HepG2 (cell line): Measurements from ENCODE around the gene MBD3L2. TPM values are rescaled to one million over a fixed set of nuclear protein-coding genes. Genes with fewer than 3 reads are reported as not detected.
"Not testable (repeated sequence)": the region's sequence is repeated elsewhere in the genome, so short reads cannot be mapped to it uniquely, and the experiment has no call there.

Experiments
- ATAC-seq: fragments of 200-7000 bp; cut with Tn5 transposase; 3 replicates; pipeline ENCODE4 v1.9.1; 2020; ENCODE audit warnings: mild to moderate bottlenecking, moderate library complexity
- BruUV-seq: library from RNA; stranded (reverse); fragments of 400-500 nt; replicated peaks from 2 replicates; lab custom pipeline; 2021; lab: Mats Ljungman, UMichigan
- CTCF ChIA-PET: fragments of 300-600 bp; formaldehyde crosslinking; extraction: SDS; loops from one replicate; lab custom pipeline; 2021; ENCODE audit warnings: low total read pairs, inconsistent platforms, low intra/inter-chr PET ratio; lab: Yijun Ruan, JAX
- POLR2A ChIA-PET: fragments of 350-600 bp; sonication (Branson Sonifier 250); formaldehyde crosslinking; loops from one replicate; lab custom pipeline; 2020; ENCODE audit warnings: antibody characterized with exemption, inconsistent platforms; lab: Yijun Ruan, JAX
- DNase-seq: peaks from one replicate; pipeline ENCODE4 v3.0.0-alpha.2; 2015; ENCODE audit warnings: low spot score
- FAIRE-seq: peaks from 3 replicates; lab custom pipeline; 2011; peaks lifted over from hg19 to GRCh38; lab: Jason Lieb, UNC
- H2AFZ ChIP-seq: one replicate; pipeline ENCODE4 v1.6.1; 2011; ENCODE audit warnings: low read length, inconsistent platforms
- H3K27ac ChIP-seq: fragments of 300-600 bp; 3 replicates; pipeline ENCODE4 v1.8.0; 2011; ENCODE audit warnings: mixed run types, mild to moderate bottlenecking, mixed read lengths, low read length, inconsistent platforms; ENCODE audit not compliant: insufficient read depth; ENCODE audit errors: extremely low read length
- H3K27me3 ChIP-seq, 2 experiments: fragments of 200-600 bp in 1 of 2; 2 replicates in 1 of 2; 3 replicates in 1 of 2; pipeline versions ENCODE4 v1.6.0 to v1.8.0; 2011; ENCODE audit warnings: low read length in 2 of 2, mild to moderate bottlenecking in 2 of 2, moderate library complexity in 2 of 2, inconsistent platforms in 1 of 2; ENCODE audit not compliant: insufficient read depth in 2 of 2, control insufficient read depth in 1 of 2
- H3K36me3 ChIP-seq, 2 experiments: fragments of 200-600 bp in 1 of 2; replicated peaks in 1 of 2; 2 replicates in 1 of 2; 3 replicates in 1 of 2; pipeline versions ENCODE4 v1.5.1 to v1.8.0; 2011; ENCODE audit warnings: low read length in 2 of 2, inconsistent platforms in 1 of 2; ENCODE audit not compliant: insufficient read depth in 2 of 2, control insufficient read depth in 1 of 2
- H3K4me1 ChIP-seq: 2 replicates; pipeline ENCODE4 v1.5.1; 2012; ENCODE audit warnings: low read length, inconsistent platforms; ENCODE audit not compliant: insufficient read depth
- H3K4me2 ChIP-seq: 2 replicates; pipeline ENCODE4 v1.6.0; 2011; ENCODE audit warnings: low read depth, low read length, inconsistent platforms
- H3K4me3 ChIP-seq, 3 experiments: fragments of 200-600 bp in 1 of 3; sonication (generic), shearing (Covaris generic) in 1 of 3; replicated peaks in 1 of 3; 2 replicates each; pipeline ENCODE4 v1.5.1; 2011 to 2016; ENCODE audit warnings: low read length in 3 of 3, inconsistent platforms in 2 of 3, low read depth in 2 of 3, mild to moderate bottlenecking in 2 of 3, control low read depth in 1 of 3, mixed read lengths in 1 of 3; ENCODE audit not compliant: insufficient read depth in 1 of 3
- H3K79me2 ChIP-seq: one replicate; pipeline ENCODE4 v1.6.1; 2011; ENCODE audit warnings: low read length, inconsistent platforms; ENCODE audit not compliant: insufficient read depth
- H3K9ac ChIP-seq: 2 replicates; pipeline ENCODE4 v1.6.0; 2011; ENCODE audit warnings: mild to moderate bottlenecking, low read depth, low read length, inconsistent platforms; ENCODE audit not compliant: insufficient read depth
- H3K9me3 ChIP-seq: 2 replicates; pipeline ENCODE4 v1.5.1; 2012; ENCODE audit warnings: mild to moderate bottlenecking, low read length
- H4K20me1 ChIP-seq: 2 replicates; pipeline ENCODE4 v1.6.0; 2011; ENCODE audit warnings: inconsistent platforms, mild to moderate bottlenecking, low read length, moderate library complexity; ENCODE audit not compliant: insufficient read depth
- MAFK ChIP-seq, 2 experiments: IDR thresholded peaks in 1 of 2; conservative IDR thresholded peaks in 1 of 2; 2 replicates each; pipeline ENCODE4 v1.6.1; 2011; ENCODE audit warnings: improper control_type of control experiment in 2 of 2, low read length in 2 of 2
- WGBS: methylation state at CpG from one replicate; pipeline ENCODE4 v1.1.6; 2017; ENCODE audit warnings: low lambda C conversion rate; 5-methylcytosine and 5-hydroxymethylcytosine counted together
- in situ Hi-C: cut with HindIII; loops from 2 replicates; pipeline ENCODE4 v1.10.0; 2017; ENCODE audit warnings: low pct_unique_long_range_greater_than_20kb; ENCODE audit not compliant: extremely low pct_ligation_motif_present
- intact Hi-C: fragments of 100-400 bp; cut with micrococcal nuclease; formaldehyde crosslinking; loops from one replicate; pipeline ENCODE4 v1.10.0; 2022; ENCODE audit not compliant: unreplicated experiment
- polyA plus RNA-seq, 8 experiments: library from polyadenylated mRNA; depleted of rRNA in 3 of 8; stranded (reverse) in 7 of 8; unstranded in 1 of 8; fragments of >200 nt; fragmentation: Illumina TruSeq in 4 of 8; extraction: Trizol in 4 of 8; gene quantifications; 2 replicates each; pipeline versions ENCODE4 v1.2.1 to v1.2.3, GENCODE V29; 2011 to 2016; ENCODE audit warnings: low read depth in 4 of 8, missing spikeins in 1 of 8, mixed read lengths in 1 of 8; ENCODE audit not compliant: insufficient read depth in 1 of 8
- total RNA-seq, 5 experiments: library from RNA; depleted of rRNA; stranded (reverse); fragments of >200 nt; fragmentation: Illumina TruSeq; extraction: Trizol; gene quantifications; 2 replicates each; pipeline ENCODE4 v1.2.3, GENCODE V29; 2016; ENCODE audit warnings: low read depth in 1 of 5

Gene MBD3L2
- total and polyA plus RNA-seq, 2 of the 13 experiments (the other 11 are each of a cell fraction or from before 2014, with no cell fraction given) = not detected

- H3K9ac ChIP-seq, H3K27me3 ChIP-seq, H4K20me1 ChIP-seq, intact Hi-C loops, in situ Hi-C loops, H3K4me3 ChIP-seq, BruUV-seq, H3K4me2 ChIP-seq, ATAC-seq, DNase-seq, H3K9me3 ChIP-seq, CTCF ChIA-PET, FAIRE-seq, H3K36me3 ChIP-seq, H3K79me2 ChIP-seq, H3K27ac ChIP-seq, H3K4me1 ChIP-seq, POLR2A ChIA-PET, H2AFZ ChIP-seq: not testable (repeated sequence)
- WGBS = 76% methylated on average over 14 of the region's 14 CpGs
Measured at GRCh38 chr19:7054635-7055368, 5.7 kb downstream of the MBD3L2 start.

- ATAC-seq, in situ Hi-C loops, CTCF ChIA-PET: not testable (repeated sequence)
Measured at GRCh38 chr19:7055679-7056078, 6.6 kb downstream of the MBD3L2 start.

GRCh38 chr19:7056371-7056770 is 7.2 kb downstream of the MBD3L2 start:
- WGBS = 77% methylated on average over 7 of the region's 16 CpGs
- H2AFZ ChIP-seq, H3K9ac ChIP-seq, H3K36me3 ChIP-seq, in situ Hi-C loops, H3K4me3 ChIP-seq, intact Hi-C loops, H3K27ac ChIP-seq, BruUV-seq, POLR2A ChIA-PET, H3K4me1 ChIP-seq, DNase-seq, H3K4me2 ChIP-seq, H3K79me2 ChIP-seq, CTCF ChIA-PET, ATAC-seq, H4K20me1 ChIP-seq, FAIRE-seq, H3K9me3 ChIP-seq, H3K27me3 ChIP-seq: not testable (repeated sequence)

More at GRCh38 chr19:7055679-7056078, 6.6 kb downstream of the MBD3L2 start:
- H3K4me3 ChIP-seq, H4K20me1 ChIP-seq, H3K9ac ChIP-seq, H3K27me3 ChIP-seq, H3K27ac ChIP-seq, H3K4me1 ChIP-seq, H3K79me2 ChIP-seq, H3K9me3 ChIP-seq, FAIRE-seq, intact Hi-C loops, DNase-seq, H2AFZ ChIP-seq, H3K4me2 ChIP-seq, BruUV-seq, POLR2A ChIA-PET, H3K36me3 ChIP-seq: not testable (repeated sequence)
- WGBS = 68% methylated on average over 12 of the region's 14 CpGs
- peak in 1 of 2 experiments; percentile 51; a peak in 2 of 4 replicates for TF ChIP-seq MAFK (conservative IDR thresholded peaks at IDR 0.05 in 1 of 2, IDR thresholded peaks at IDR 0.05 in 1 of 2; ENCODE audit: low read length in 2 of 2)

GRCh38 chr19:7058576-7058975 is 9.5 kb downstream of the MBD3L2 start, which contains the start of gene MBD3L3:
MBD3L3 (minus strand) TSS chr19:7058676; CDS start chr19:7058605, 71 bp downstream.
- H3K9me3 ChIP-seq, H3K4me2 ChIP-seq, H4K20me1 ChIP-seq, H3K4me3 ChIP-seq, H3K9ac ChIP-seq, in situ Hi-C loops, H3K36me3 ChIP-seq, BruUV-seq, ATAC-seq, H3K79me2 ChIP-seq, POLR2A ChIA-PET, H3K27ac ChIP-seq, H2AFZ ChIP-seq, H3K4me1 ChIP-seq, FAIRE-seq, CTCF ChIA-PET, DNase-seq, H3K27me3 ChIP-seq, intact Hi-C loops: not testable (repeated sequence)
- WGBS = 17% methylated on average over 1 of the region's 8 CpGs
